ENCODE data around the gene ASCL5. TPM values are rescaled to one million over a fixed set of nuclear protein-coding genes. Genes with fewer than 3 reads are reported as not detected.
A peak's percentile ranks its signal among the peaks of the same experiment; 100 is the strongest.
"Not testable (repeated sequence)": the region's sequence is repeated elsewhere in the genome, so short reads cannot be mapped to it uniquely, and the experiment has no call there.

ASCL5 gene
- 0.08 TPM for polyA plus RNA-seq (2013, experiment 1 of 2; ENCODE audit: insufficient read length)
- 0.09 TPM for polyA plus RNA-seq (2013, experiment 2 of 2; ENCODE audit: insufficient read length)

- no peak for DNase-seq
Observed at GRCh38 chr1:201126832-201127754, at the start of gene ASCL5. ASCL5 (minus strand) TSS chr1:201127184; CDS start chr1:201115372, 11,812 bp downstream.

- no peak for DNase-seq
Observed at GRCh38 chr1:201175820-201176500, 49.0 kb upstream of the ASCL5 start.

GRCh38 chr1:201173736-201174135, 46.8 kb upstream of the ASCL5 start:
- no peak for DNase-seq

- no peak for DNase-seq
Observed at GRCh38 chr1:201172999-201173610, 46.1 kb upstream of the ASCL5 start.

- DNase-seq = no peak
Observed at GRCh38 chr1:201172326-201172725, 45.3 kb upstream of the ASCL5 start.

GRCh38 chr1:201171063-201172036, 44.4 kb upstream of the ASCL5 start:
- peak; percentile 40 for DNase-seq

- DNase-seq = peak; percentile 90
Observed at GRCh38 chr1:201170533-201171062, 43.6 kb upstream of the ASCL5 start.

- no peak for DNase-seq
Observed at GRCh38 chr1:201169971-201170532, 43.1 kb upstream of the ASCL5 start.

- no peak for DNase-seq
Observed at GRCh38 chr1:201169203-201169602, 42.2 kb upstream of the ASCL5 start.

- DNase-seq = no peak
Observed at GRCh38 chr1:201167041-201167991, 40.3 kb upstream of the ASCL5 start.

- DNase-seq = no peak
Observed at GRCh38 chr1:201164645-201165044, 37.7 kb upstream of the ASCL5 start.

- DNase-seq = no peak
Observed at GRCh38 chr1:201163707-201164106, 36.7 kb upstream of the ASCL5 start.

- not testable (repeated sequence) for DNase-seq
Observed at GRCh38 chr1:201163036-201163435, 36.1 kb upstream of the ASCL5 start.

GRCh38 chr1:201157949-201158348, 31.0 kb upstream of the ASCL5 start:
- DNase-seq = no peak

GRCh38 chr1:201156819-201157218, 29.8 kb upstream of the ASCL5 start:
- DNase-seq = no peak

GRCh38 chr1:201156346-201156745, 29.4 kb upstream of the ASCL5 start:
- DNase-seq = no peak

GRCh38 chr1:201155354-201155753, 28.4 kb upstream of the ASCL5 start:
- no peak for DNase-seq

GRCh38 chr1:201154389-201155165, 27.6 kb upstream of the ASCL5 start, which contains the start of gene TMEM9:
TMEM9 (minus strand) TSS chr1:201154474; CDS start chr1:201153923, 551 bp downstream.
- peak; percentile 95 for DNase-seq
